ENCODE data around the gene AOAH.

DNA sequence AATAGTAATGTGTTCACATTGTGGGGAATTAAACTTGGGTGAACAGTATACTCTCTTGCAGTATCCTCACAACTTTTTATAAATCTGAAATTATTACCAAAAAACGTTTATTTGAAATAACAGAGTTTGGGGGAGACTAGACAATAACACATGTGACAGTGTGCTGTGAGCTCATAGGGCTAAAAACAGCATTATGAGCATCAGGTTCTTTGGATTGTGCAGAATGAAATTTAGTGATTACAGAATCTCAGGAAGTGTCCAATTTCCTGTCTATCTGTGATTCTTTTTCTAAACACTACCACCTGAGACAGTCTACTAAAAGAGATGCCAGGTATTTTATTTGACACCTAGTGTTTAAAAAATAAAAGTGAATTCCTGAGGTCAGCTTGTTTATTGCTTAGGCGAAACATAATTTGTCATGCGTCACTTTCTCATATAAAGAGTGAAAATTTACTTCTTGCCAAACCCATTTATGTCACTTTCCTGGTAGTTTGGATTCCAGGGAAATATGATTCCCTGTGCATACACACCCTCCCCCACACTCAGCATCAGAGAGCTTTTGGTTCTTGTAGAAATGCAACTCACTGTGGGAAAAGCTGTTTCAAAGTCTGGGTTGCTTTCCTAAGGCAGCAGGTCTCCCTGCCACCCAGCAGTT lies 71.2 kb downstream of the AOAH start:
- TF ChIP-seq, protein P1, sequence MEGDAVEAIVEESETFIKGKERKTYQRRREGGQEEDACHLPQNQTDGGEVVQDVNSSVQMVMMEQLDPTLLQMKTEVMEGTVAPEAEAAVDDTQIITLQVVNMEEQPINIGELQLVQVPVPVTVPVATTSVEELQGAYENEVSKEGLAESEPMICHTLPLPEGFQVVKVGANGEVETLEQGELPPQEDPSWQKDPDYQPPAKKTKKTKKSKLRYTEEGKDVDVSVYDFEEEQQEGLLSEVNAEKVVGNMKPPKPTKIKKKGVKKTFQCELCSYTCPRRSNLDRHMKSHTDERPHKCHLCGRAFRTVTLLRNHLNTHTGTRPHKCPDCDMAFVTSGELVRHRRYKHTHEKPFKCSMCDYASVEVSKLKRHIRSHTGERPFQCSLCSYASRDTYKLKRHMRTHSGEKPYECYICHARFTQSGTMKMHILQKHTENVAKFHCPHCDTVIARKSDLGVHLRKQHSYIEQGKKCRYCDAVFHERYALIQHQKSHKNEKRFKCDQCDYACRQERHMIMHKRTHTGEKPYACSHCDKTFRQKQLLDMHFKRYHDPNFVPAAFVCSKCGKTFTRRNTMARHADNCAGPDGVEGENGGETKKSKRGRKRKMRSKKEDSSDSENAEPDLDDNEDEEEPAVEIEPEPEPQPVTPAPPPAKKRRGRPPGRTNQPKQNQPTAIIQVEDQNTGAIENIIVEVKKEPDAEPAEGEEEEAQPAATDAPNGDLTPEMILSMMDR (IDR thresholded peaks at IDR 0.05), result no peak
- no peak for TF ChIP-seq POLR2A (IDR thresholded peaks at IDR 0.05)

All from adrenal gland (tissue), 5 donors.